GM21367 (cell line): Measurements from ENCODE around the gene GLRX.
A peak's percentile ranks its signal among the peaks of the same experiment; 100 is the strongest.

ENCODE experiments used
- ATAC-seq: cut with Tn5 transposase; IDR thresholded peaks from one replicate; pipeline ENCODE4 v1.9.1; 2021; ENCODE audit not compliant: unreplicated experiment

Gene GLRX

GRCh38 chr5:95810305-95811125 is 12.0 kb downstream of the GLRX start:
- ATAC-seq, result no peak

GRCh38 chr5:95809414-95809960 is 13.0 kb downstream of the GLRX start:
- ATAC-seq, result no peak

GRCh38 chr5:95808686-95809413 is 13.7 kb downstream of the GLRX start:
- ATAC-seq, result peak; percentile 99

- no peak for ATAC-seq
These were observed 14.4 kb downstream of the GLRX start for GRCh38 chr5:95808013-95808685.

GRCh38 chr5:95806687-95807086 is 15.8 kb downstream of the GLRX start:
- no peak for ATAC-seq

- ATAC-seq, result no peak
These were observed 17.6 kb downstream of the GLRX start for GRCh38 chr5:95804736-95805539.

GRCh38 chr5:95803271-95804148 is 19.0 kb downstream of the GLRX start:
- no peak for ATAC-seq

- ATAC-seq, result no peak
These were observed 20.6 kb downstream of the GLRX start for GRCh38 chr5:95801961-95802360.

GRCh38 chr5:95801532-95801931 is 21.0 kb downstream of the GLRX start:
- ATAC-seq, result no peak

- no peak for ATAC-seq
These were observed 22.0 kb downstream of the GLRX start for GRCh38 chr5:95800553-95800952.

- no peak for ATAC-seq
These were observed 23.2 kb downstream of the GLRX start for GRCh38 chr5:95799191-95799835.

- no peak for ATAC-seq
These were observed 24.0 kb downstream of the GLRX start for GRCh38 chr5:95798545-95798944.

- ATAC-seq, result no peak
These were observed 24.5 kb downstream of the GLRX start for GRCh38 chr5:95798048-95798447.

- ATAC-seq, result no peak
These were observed 25.2 kb downstream of the GLRX start for GRCh38 chr5:95797301-95797700.

- ATAC-seq, result no peak
These were observed 28.4 kb downstream of the GLRX start for GRCh38 chr5:95794070-95794516.

GRCh38 chr5:95791751-95792150 is 30.8 kb downstream of the GLRX start:
- ATAC-seq, result no peak

- ATAC-seq, result no peak
These were observed 34.0 kb downstream of the GLRX start for GRCh38 chr5:95788493-95788892.

- no peak for ATAC-seq
These were observed 35.6 kb downstream of the GLRX start for GRCh38 chr5:95786821-95787418.
